Epithelial cell of esophagus (primary cell): Measurements from ENCODE around the gene PNPO.

Experiments
- DNase-seq: peaks from one replicate; pipeline ENCODE4 v3.0.0; 2010; ENCODE audit warnings: low read depth
- H3K4me3 ChIP-seq: 2 replicates; pipeline ENCODE4 v1.5.1; 2011; ENCODE audit warnings: mild to moderate bottlenecking, low read length, control low read depth
- CTCF ChIP-seq: IDR thresholded peaks from 2 replicates; pipeline ENCODE4 v1.5.1; 2011; ENCODE audit warnings: low read depth, mild to moderate bottlenecking, low read length, control low read depth, inconsistent platforms; ENCODE audit not compliant: insufficient read depth; ENCODE audit errors: missing control alignments

PNPO gene

GRCh38 chr17:47975823-47976205, 34.4 kb downstream of the PNPO start:
- H3K4me3 ChIP-seq, result no peak overlapping the region
- no peak for TF ChIP-seq CTCF
- DNase-seq, result no peak

DNA sequence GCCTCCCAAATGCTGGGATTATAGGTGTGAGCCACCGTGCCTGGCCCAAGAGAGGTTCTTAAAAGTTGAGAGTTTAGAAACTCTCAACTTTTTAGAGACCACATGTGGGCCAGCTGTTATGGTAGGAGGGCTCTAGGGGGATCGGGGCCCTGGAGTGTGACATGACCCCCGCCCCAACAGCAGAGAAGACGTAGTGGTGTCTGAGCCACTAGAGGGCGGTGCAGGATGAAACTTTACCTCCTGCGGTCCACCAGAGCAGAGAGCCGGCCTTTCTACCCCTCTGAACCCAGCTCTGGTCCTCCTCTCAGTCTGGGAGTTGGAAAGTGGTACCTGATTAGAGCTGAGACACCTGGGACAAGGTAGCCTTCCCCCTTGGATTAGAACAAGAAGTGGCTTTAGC, 37.0 kb downstream of the PNPO start:
- DNase-seq, result peak; percentile 58
- TF ChIP-seq CTCF, result peak; percentile 68
- no peak overlapping the region for H3K4me3 ChIP-seq

DNA sequence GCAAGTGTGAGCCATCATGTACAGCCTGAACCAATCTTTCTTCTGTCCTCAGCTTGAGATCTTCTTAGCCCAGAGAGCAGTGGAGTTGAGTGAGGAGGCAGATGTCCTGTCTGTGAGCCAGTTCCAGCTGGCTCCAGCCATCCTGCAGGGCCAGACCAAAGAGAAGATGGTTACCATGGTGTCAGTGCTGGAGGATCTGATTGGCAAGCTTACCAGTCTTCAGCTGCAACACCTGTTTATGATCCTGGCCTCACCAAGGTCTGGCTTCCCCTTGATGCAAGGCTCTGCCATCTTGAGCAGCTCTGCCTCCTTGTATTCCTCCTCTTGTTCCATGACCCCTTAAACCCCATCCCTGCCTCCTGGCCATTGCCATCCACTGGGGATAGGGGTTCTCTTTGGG, 39.2 kb downstream of the PNPO start:
- TF ChIP-seq CTCF, result no peak
- no peak overlapping the region for H3K4me3 ChIP-seq
- no peak for DNase-seq

GRCh38 chr17:47981462-47981861, 40.1 kb downstream of the PNPO start:
- DNase-seq, result no peak
- TF ChIP-seq CTCF, result no peak
- H3K4me3 ChIP-seq, result no peak overlapping the region

GRCh38 chr17:47982091-47982617, 40.8 kb downstream of the PNPO start:
- no peak for DNase-seq
- H3K4me3 ChIP-seq, result no peak overlapping the region
- no peak for TF ChIP-seq CTCF

DNA sequence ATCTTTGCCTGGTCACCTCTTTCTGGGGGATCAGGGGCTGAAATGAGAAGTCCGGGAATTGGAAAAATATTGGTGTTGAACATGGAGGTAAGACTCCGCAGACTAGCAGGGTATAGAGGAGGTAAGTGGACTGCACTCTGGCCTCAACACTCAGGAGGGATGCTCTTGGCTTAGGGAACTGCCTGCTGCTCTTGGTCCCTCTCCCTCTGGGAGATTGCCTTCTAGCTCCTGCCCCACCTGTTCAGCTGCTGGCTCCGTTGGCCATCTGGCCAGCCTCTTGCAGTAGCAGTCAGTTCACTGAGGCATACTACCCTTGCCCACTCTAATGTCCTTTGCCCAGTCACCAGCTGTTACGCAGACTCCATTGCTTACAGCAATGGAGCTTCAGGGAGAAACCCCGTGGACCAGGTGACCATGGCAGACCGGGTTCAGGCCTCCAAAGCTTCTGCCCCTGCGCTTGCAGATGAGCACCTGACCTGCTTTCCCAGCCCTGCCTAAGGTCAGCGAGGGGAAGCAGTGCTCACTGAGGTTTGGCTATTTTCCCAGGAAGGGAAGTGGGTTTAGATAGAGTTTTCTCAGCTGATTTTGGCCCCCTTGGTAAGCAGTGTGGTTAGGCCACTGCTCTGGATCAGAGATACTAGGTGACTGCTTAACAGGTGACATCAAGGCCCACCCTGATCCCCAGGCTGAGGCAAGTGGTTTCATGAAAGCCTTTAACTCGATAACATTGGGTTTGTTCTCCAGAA, 41.4 kb downstream of the PNPO start:
- no peak for TF ChIP-seq CTCF
- no peak overlapping the region for H3K4me3 ChIP-seq

GRCh38 chr17:47983492-47984223, 42.3 kb downstream of the PNPO start:
- no peak overlapping the region for H3K4me3 ChIP-seq
- no peak for DNase-seq
- TF ChIP-seq CTCF, result no peak

More for the DNA sequence above, 41.4 kb downstream of the PNPO start:
- DNase-seq, result no peak
